Caco-2 (cell line): Measurements from ENCODE around the gene PCF11. TPM values are rescaled to one million over a fixed set of nuclear protein-coding genes. Genes with fewer than 3 reads are reported as not detected.
A peak's percentile ranks its signal among the peaks of the same experiment; 100 is the strongest.

Experiments used
- BruUV-seq: library from RNA; stranded (reverse); fragments of 400-500 nt; replicated peaks from 2 replicates; lab custom pipeline; 2021; lab: Mats Ljungman, UMichigan
- CTCF ChIA-PET: fragments of 300-600 bp; sonication (Branson Sonifier 250); formaldehyde crosslinking; loops from one replicate; lab custom pipeline; 2022; ENCODE audit warnings: antibody characterized with exemption; lab: Charles Lee
- POLR2A ChIA-PET: fragments of 300-600 bp; sonication (Branson Sonifier 250); formaldehyde crosslinking; loops from one replicate; lab custom pipeline; 2022; ENCODE audit warnings: antibody characterized with exemption; lab: Charles Lee
- DNase-seq, 2 experiments: peaks; one replicate each; pipeline versions ENCODE4 v3.0.0 to v3.0.0-alpha.2; 2020 to 2022
- H3K27me3 ChIP-seq: replicated peaks from 2 replicates; pipeline ENCODE4 v1.6.0; 2011; ENCODE audit warnings: low read length; ENCODE audit not compliant: control insufficient read depth, insufficient read depth
- H3K36me3 ChIP-seq: 2 replicates; pipeline ENCODE4 v1.5.1; 2011; ENCODE audit warnings: low read length; ENCODE audit not compliant: control insufficient read depth, insufficient read depth
- H3K4me1 ChIP-seq: fragments of 250-450 bp; sonication (Bioruptor Pico); 2 replicates; pipeline ENCODE4 v1.5.1; 2020; ENCODE audit warnings: mild to moderate bottlenecking
- H3K4me3 ChIP-seq: 2 replicates; pipeline ENCODE4 v1.5.1; 2011; ENCODE audit warnings: low read depth, mild to moderate bottlenecking, control low read depth, low read length
- H3K9me3 ChIP-seq: fragments of 250-450 bp; sonication (Bioruptor Pico); 2 replicates; pipeline ENCODE4 v1.5.1; 2020; ENCODE audit warnings: mild to moderate bottlenecking, moderate library complexity
- H3K27ac Mint-ChIP-seq: one replicate; pipeline ENCODE4 v1.8.0; 2022; ENCODE audit warnings: mixed read lengths; ENCODE audit not compliant: unreplicated experiment
- H3K27me3 Mint-ChIP-seq: one replicate; pipeline ENCODE4 v1.8.0; 2022; ENCODE audit warnings: mixed read lengths; ENCODE audit not compliant: insufficient read depth, unreplicated experiment
- H3K36me3 Mint-ChIP-seq: one replicate; pipeline ENCODE4 v1.8.0; 2022; ENCODE audit warnings: mild to moderate bottlenecking, mixed read lengths; ENCODE audit not compliant: insufficient read depth, unreplicated experiment
- H3K4me1 Mint-ChIP-seq: one replicate; pipeline ENCODE4 v1.8.0; 2022; ENCODE audit warnings: low read depth, mixed read lengths; ENCODE audit not compliant: unreplicated experiment
- H3K4me3 Mint-ChIP-seq: one replicate; pipeline ENCODE4 v1.8.0; 2022; ENCODE audit warnings: mild to moderate bottlenecking, moderate library complexity, mixed read lengths; ENCODE audit not compliant: unreplicated experiment
- H3K9me3 Mint-ChIP-seq: one replicate; pipeline ENCODE4 v1.8.0; 2022; ENCODE audit warnings: mixed read lengths; ENCODE audit not compliant: unreplicated experiment
- intact Hi-C: fragments of 100-400 bp; cut with micrococcal nuclease; formaldehyde crosslinking; loops from one replicate; pipeline ENCODE4 v1.10.0; 2022; ENCODE audit not compliant: unreplicated experiment
- total RNA-seq: library from RNA; stranded (reverse); gene quantifications from 2 replicates; pipeline ENCODE4 v1.2.3, GENCODE V29; 2022
- TF ChIP-seq, protein P1 (sequence below), 2 experiments: fragments of 200-600 bp in 1 of 2; IDR thresholded peaks; 1 replicate in 1 of 2; 2 replicates in 1 of 2; pipeline versions ENCODE4 v1.5.1 to v1.8.0; 2011 to 2022; ENCODE audit warnings: antibody characterized with exemption in 1 of 2, control low read depth in 1 of 2, inconsistent platforms in 1 of 2, low read depth in 1 of 2, low read length in 1 of 2, mild to moderate bottlenecking in 1 of 2, moderate library complexity in 1 of 2; ENCODE audit not compliant: insufficient read depth in 1 of 2, severe bottlenecking in 1 of 2, unreplicated experiment in 1 of 2

The PCF11 gene
- total RNA-seq, 1 experiment from 2014 or later, result 78.4 TPM

DNA sequence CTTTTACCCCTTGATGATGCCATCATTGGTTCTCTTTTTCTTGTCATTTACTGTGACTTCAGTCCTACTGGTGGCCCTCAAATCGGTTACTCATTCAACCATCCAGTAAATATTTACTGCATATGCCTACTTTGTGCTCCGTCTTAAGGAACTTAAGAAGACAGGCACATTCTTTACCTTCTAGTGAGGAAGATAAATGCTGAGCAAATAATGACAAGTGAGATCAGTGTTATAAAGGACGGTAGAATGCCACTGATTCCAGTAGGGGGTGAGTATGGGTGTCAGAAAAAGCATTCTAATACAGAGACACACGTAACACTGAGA is 38.2 kb downstream of the PCF11 start:
- CTCF ChIA-PET, result interaction anchor here (0.5 to 0.9 kb wide), 2 partner anchors 54 to 264 kb away, joined by 3 read pairs; no protein-coding TSS in a partner anchor
- DNase-seq, result peak in 1 of 2 experiments; percentile 53
- Mint-ChIP-seq H3K36me3 (peaks cover 27% of the 10 kb centered on the region), H3K27me3 (no peaks in the 10 kb centered on the region), H3K9me3 (no peaks in the 10 kb centered on the region), H3K27ac (peak overlapping the region; percentile 89), H3K4me3 (peak overlapping the region; percentile 80), H3K4me1 (peaks cover 34% of the 10 kb centered on the region)
- Histone ChIP-seq H3K27me3 (no peaks in the 10 kb centered on the region), H3K4me3 (peak overlapping the region; percentile 77), H3K36me3 (peaks cover 2% of the 10 kb centered on the region; the same call in 1 of the 2 replicates), H3K9me3 (no peaks in the 10 kb centered on the region), H3K4me1 (peaks cover 7% of the 10 kb centered on the region; the same call in 1 of the 2 replicates)
- intact Hi-C loops, result loop anchor here (1.0 to 2.0 kb wide), 2 partner anchors 46 to 55 kb away; no protein-coding TSS in a partner anchor
- BruUV-seq, result no TSS peak
- POLR2A ChIA-PET, result interaction anchor here (0.6 to 1.0 kb wide), 2 partner anchors 91 to 119 kb away, joined by 3 to 5 read pairs; partner anchors contain the start of gene CCDC90B
- TF ChIP-seq, protein P1, sequence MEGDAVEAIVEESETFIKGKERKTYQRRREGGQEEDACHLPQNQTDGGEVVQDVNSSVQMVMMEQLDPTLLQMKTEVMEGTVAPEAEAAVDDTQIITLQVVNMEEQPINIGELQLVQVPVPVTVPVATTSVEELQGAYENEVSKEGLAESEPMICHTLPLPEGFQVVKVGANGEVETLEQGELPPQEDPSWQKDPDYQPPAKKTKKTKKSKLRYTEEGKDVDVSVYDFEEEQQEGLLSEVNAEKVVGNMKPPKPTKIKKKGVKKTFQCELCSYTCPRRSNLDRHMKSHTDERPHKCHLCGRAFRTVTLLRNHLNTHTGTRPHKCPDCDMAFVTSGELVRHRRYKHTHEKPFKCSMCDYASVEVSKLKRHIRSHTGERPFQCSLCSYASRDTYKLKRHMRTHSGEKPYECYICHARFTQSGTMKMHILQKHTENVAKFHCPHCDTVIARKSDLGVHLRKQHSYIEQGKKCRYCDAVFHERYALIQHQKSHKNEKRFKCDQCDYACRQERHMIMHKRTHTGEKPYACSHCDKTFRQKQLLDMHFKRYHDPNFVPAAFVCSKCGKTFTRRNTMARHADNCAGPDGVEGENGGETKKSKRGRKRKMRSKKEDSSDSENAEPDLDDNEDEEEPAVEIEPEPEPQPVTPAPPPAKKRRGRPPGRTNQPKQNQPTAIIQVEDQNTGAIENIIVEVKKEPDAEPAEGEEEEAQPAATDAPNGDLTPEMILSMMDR (IDR thresholded peaks at IDR 0.05; ENCODE audit: insufficient read depth in 1 of 2, low read depth in 1 of 2, low read length in 1 of 2, severe bottlenecking in 1 of 2, unreplicated experiment in 1 of 2), result peak in 1 of 2 experiments; percentile 34

DNA sequence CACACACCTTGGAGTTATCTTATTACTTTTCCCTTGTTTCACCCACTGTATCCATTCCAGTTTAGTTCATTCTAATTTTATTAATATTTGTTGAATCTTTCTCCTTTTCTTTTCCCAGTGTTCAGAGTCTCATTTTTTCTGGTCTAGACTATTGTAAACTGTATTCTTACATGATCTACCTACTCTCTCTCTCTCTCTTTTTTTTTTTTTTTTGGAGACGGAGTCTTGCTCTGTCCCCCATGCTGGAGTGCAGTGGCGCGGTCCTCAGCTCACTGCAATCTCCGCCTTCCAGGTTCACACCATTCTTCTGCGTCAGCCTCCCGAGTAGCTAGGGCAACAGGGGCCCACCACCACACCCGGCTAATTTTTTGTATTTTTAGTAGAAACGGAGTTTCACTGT is 38.7 kb downstream of the PCF11 start:
- Mint-ChIP-seq H3K4me1 (peaks cover 39% of the 10 kb centered on the region), H3K36me3 (peaks cover 21% of the 10 kb centered on the region), H3K27me3 (no peaks in the 10 kb centered on the region), H3K27ac (peak overlapping the region; percentile 89), H3K9me3 (no peaks in the 10 kb centered on the region), H3K4me3 (peak overlapping the region; percentile 80)
- no peaks in the 10 kb centered on the region for H3K9me3 ChIP-seq
- H3K4me1 ChIP-seq, result peaks cover 7% of the 10 kb centered on the region; the same call in 1 of the 2 replicates
- no peak for DNase-seq
- BruUV-seq, result no TSS peak
- peak overlapping the region; percentile 77 for H3K4me3 ChIP-seq
- H3K36me3 ChIP-seq, result peaks cover 2% of the 10 kb centered on the region; the same call in 1 of the 2 replicates
- intact Hi-C loops, result loop anchor here (1.0 to 2.0 kb wide), 2 partner anchors 45 to 55 kb away; no protein-coding TSS in a partner anchor
- CTCF ChIA-PET, result interaction anchor here (0.7 kb wide), 1 partner anchor 1329 kb away, joined by 4 read pairs; no protein-coding TSS in a partner anchor
- TF ChIP-seq, protein P1 (IDR thresholded peaks at IDR 0.05; ENCODE audit: insufficient read depth in 1 of 2, low read depth in 1 of 2, low read length in 1 of 2, severe bottlenecking in 1 of 2, unreplicated experiment in 1 of 2), result no peak
- POLR2A ChIA-PET, result interaction anchor here (0.6 to 1.0 kb wide), 2 partner anchors 90 to 120 kb away, joined by 3 to 5 read pairs; partner anchors contain the start of gene CCDC90B
- no peaks in the 10 kb centered on the region for H3K27me3 ChIP-seq

DNA sequence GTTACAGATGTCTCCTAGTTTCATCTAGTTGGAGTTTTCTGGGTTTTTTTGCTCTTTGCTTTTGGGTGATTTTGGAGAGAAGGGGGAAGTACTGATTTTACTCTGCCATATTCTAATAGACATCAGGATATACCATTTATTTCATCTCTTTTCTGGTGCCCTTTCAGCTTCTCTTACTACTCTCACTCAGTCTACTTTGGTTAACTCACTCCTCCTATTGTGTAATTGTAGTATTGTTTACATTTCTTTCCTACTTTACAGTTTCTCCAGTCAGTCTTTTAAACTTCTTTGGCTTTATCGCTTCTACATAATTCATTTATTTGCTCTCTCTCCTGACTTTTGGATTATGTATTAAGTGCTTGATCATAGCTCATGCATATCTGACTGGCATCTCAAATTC is 43.1 kb downstream of the PCF11 start:
- Mint-ChIP-seq H3K36me3 (no peaks in the 10 kb centered on the region), H3K4me3 (no peak overlapping the region), H3K9me3 (no peaks in the 10 kb centered on the region), H3K27ac (no peak overlapping the region), H3K27me3 (no peaks in the 10 kb centered on the region), H3K4me1 (peaks cover 28% of the 10 kb centered on the region)
- ChIA-PET CTCF (interaction anchor here (0.5 to 0.6 kb wide), 3 partner anchors 26 to 116 kb away, joined by 3 to 6 read pairs (median 4); no protein-coding TSS in a partner anchor), POLR2A (no interaction called here)
- Histone ChIP-seq H3K36me3 (no peaks in the 10 kb centered on the region), H3K27me3 (no peaks in the 10 kb centered on the region), H3K4me3 (no peak overlapping the region), H3K4me1 (no peaks in the 10 kb centered on the region), H3K9me3 (no peaks in the 10 kb centered on the region)
- no peak for DNase-seq
- no TSS peak for BruUV-seq
- intact Hi-C loops, result no loop called here
- TF ChIP-seq, protein P1 (IDR thresholded peaks at IDR 0.05; ENCODE audit: insufficient read depth in 1 of 2, low read depth in 1 of 2, low read length in 1 of 2, severe bottlenecking in 1 of 2, unreplicated experiment in 1 of 2), result no peak
